HG02623 (cell line): ENCODE measurements around the gene NAP1L2.
A peak's percentile ranks its signal among the peaks of the same experiment; 100 is the strongest.
"Not testable (repeated sequence)": the region's sequence is repeated elsewhere in the genome, so short reads cannot be mapped to it uniquely, and the experiment has no call there.

Source experiments
- ATAC-seq: cut with Tn5 transposase; IDR thresholded peaks from one replicate; pipeline ENCODE4 v1.9.1; 2021; ENCODE audit warnings: moderate library complexity; ENCODE audit not compliant: unreplicated experiment

NAP1L2 gene

GRCh38 chrX:73214426-73215094 lies at the start of gene NAP1L2:
TSS of gene NAP1L2 (minus strand) at chrX:73214851. CDS start at chrX:73214492, 359 bp downstream.
- ATAC-seq = peak; percentile 77

GRCh38 chrX:73262991-73263390 lies 48.3 kb upstream of the NAP1L2 start:
- no peak for ATAC-seq

- ATAC-seq = no peak
Observed at GRCh38 chrX:73239242-73239641, 24.6 kb upstream of the NAP1L2 start.

GRCh38 chrX:73217621-73218020 lies 3.0 kb upstream of the NAP1L2 start:
- ATAC-seq = no peak

GRCh38 chrX:73215246-73215645 lies 595 bp upstream of the NAP1L2 start:
- ATAC-seq = peak; percentile 12

GRCh38 chrX:73213734-73214425 lies 771 bp downstream of the NAP1L2 start:
- ATAC-seq = no peak

- ATAC-seq = no peak
Observed at GRCh38 chrX:73206366-73206765, 8.3 kb downstream of the NAP1L2 start.

- ATAC-seq = no peak
Observed at GRCh38 chrX:73182502-73183114, 32.0 kb downstream of the NAP1L2 start.

GRCh38 chrX:73168945-73169344 lies 45.7 kb downstream of the NAP1L2 start:
- ATAC-seq = not testable (repeated sequence)
